Activated CD8-positive, alpha-beta memory T cell treated with anti-CD3 and anti-CD28 coated beads, Interleukin-2, amount 10 ng/mL, durations not matched to agents 7 days and 5 days (primary cell): Measurements from ENCODE around the gene MFAP3L. TPM values are rescaled to one million over a fixed set of nuclear protein-coding genes. Genes with fewer than 3 reads are reported as not detected.
"Not testable (repeated sequence)": the region's sequence is repeated elsewhere in the genome, so short reads cannot be mapped to it uniquely, and the experiment has no call there.

Source experiments
- ATAC-seq: fragments of 150-1000 bp; cut with Tn5 transposase; one replicate; pipeline ENCODE4 v1.10.0; 2021; ENCODE audit warnings: moderate library complexity
- CTCF ChIA-PET: fragments of 350-600 bp; sonication (Branson Sonifier 250); formaldehyde crosslinking; loops from one replicate; lab custom pipeline; 2021; ENCODE audit warnings: antibody characterized with exemption; lab: Charles Lee
- DNase-seq: peaks from one replicate; pipeline ENCODE4 v3.0.0-alpha.2; 2020
- H3K27ac Mint-ChIP-seq: one replicate; pipeline ENCODE4 v1.8.0; 2021; ENCODE audit warnings: mild to moderate bottlenecking, mixed read lengths
- H3K27me3 Mint-ChIP-seq: one replicate; pipeline ENCODE4 v1.8.0; 2021; ENCODE audit warnings: mixed read lengths
- H3K36me3 Mint-ChIP-seq: one replicate; pipeline ENCODE4 v1.8.0; 2021; ENCODE audit warnings: mild to moderate bottlenecking, mixed read lengths
- H3K4me1 Mint-ChIP-seq: one replicate; pipeline ENCODE4 v1.8.0; 2021; ENCODE audit warnings: mixed read lengths
- H3K4me3 Mint-ChIP-seq: one replicate; pipeline ENCODE4 v1.8.0; 2021; ENCODE audit warnings: mild to moderate bottlenecking, moderate library complexity, mixed read lengths
- H3K9me3 Mint-ChIP-seq: one replicate; pipeline ENCODE4 v1.8.0; 2022; ENCODE audit warnings: low read depth, mixed read lengths
- total RNA-seq, 2 experiments: library from RNA; stranded (reverse); gene quantifications; one replicate each; pipeline ENCODE4 v1.2.3, GENCODE V29; 2021

Gene MFAP3L
- under 1 TPM; 0.06 to 0.59 TPM for total RNA-seq

GRCh38 chr4:170026253-170027021 lies at the start of gene MFAP3L:
Gene MFAP3L, minus strand, starts transcription at chr4:170026395. Its CDS starts 20,518 bp downstream, at chr4:170005877.
- DNase-seq (peak; percentile 82), ATAC-seq (peak; percentile 88)
- Mint-ChIP-seq H3K27ac (peak within 1 kb of the TSS; percentile 70), H3K27me3 (peaks cover 60% of the 10 kb centered on the region), H3K4me3 (peak within 1 kb of the TSS; percentile 83), H3K4me1 (peaks cover 10% of the 10 kb centered on the region), H3K36me3 (peaks cover 2% of the 10 kb centered on the region), H3K9me3 (no peaks in the 10 kb centered on the region)
- CTCF ChIA-PET: interaction anchor here (1.1 to 1.8 kb wide), 4 partner anchors 67 to 616 kb away, joined by 3 to 8 read pairs (median 4); partner anchors contain the start of gene NEK1

- H3K36me3 Mint-ChIP-seq: no peaks in the 10 kb centered on the region
- CTCF ChIA-PET: no interaction called here
- no peak for ATAC-seq
These were observed 45.0 kb upstream of the MFAP3L start for GRCh38 chr4:170071196-170071595.

GRCh38 chr4:170068438-170069128 lies 42.4 kb upstream of the MFAP3L start:
- CTCF ChIA-PET: no interaction called here
- Mint-ChIP-seq H3K4me1 (no peaks in the 10 kb centered on the region), H3K36me3 (no peaks in the 10 kb centered on the region), H3K27me3 (peaks cover 8% of the 10 kb centered on the region), H3K4me3 (no peak overlapping the region), H3K27ac (no peak overlapping the region), H3K9me3 (no peaks in the 10 kb centered on the region)
- ATAC-seq (no peak), DNase-seq (no peak)

More at GRCh38 chr4:170071196-170071595, 45.0 kb upstream of the MFAP3L start:
- Mint-ChIP-seq H3K27me3 (no peaks in the 10 kb centered on the region), H3K4me1 (no peaks in the 10 kb centered on the region), H3K9me3 (no peaks in the 10 kb centered on the region), H3K27ac (no peak overlapping the region), H3K4me3 (no peak overlapping the region)
- no peak for DNase-seq

- Mint-ChIP-seq H3K36me3 (no peaks in the 10 kb centered on the region), H3K27me3 (peaks cover 12% of the 10 kb centered on the region), H3K4me3 (no peak overlapping the region), H3K4me1 (no peaks in the 10 kb centered on the region), H3K9me3 (no peaks in the 10 kb centered on the region), H3K27ac (no peak overlapping the region)
- ATAC-seq (no peak), DNase-seq (no peak)
- CTCF ChIA-PET: no interaction called here
These were observed 33.2 kb upstream of the MFAP3L start for GRCh38 chr4:170059421-170059820.

- peaks cover 10% of the 10 kb centered on the region for H3K27me3 Mint-ChIP-seq
- H3K36me3 Mint-ChIP-seq: no peaks in the 10 kb centered on the region
- DNase-seq (no peak), ATAC-seq (no peak)
- no peaks in the 10 kb centered on the region for H3K9me3 Mint-ChIP-seq
- no peaks in the 10 kb centered on the region for H3K4me1 Mint-ChIP-seq
- CTCF ChIA-PET: interaction anchor here (1.6 kb wide), 1 partner anchor 11 kb away, joined by 4 read pairs; no protein-coding TSS in a partner anchor
- H3K27ac Mint-ChIP-seq: no peak overlapping the region
- no peak overlapping the region for H3K4me3 Mint-ChIP-seq
These were observed 32.6 kb upstream of the MFAP3L start for GRCh38 chr4:170058826-170059225.

GRCh38 chr4:170057866-170058265 lies 31.7 kb upstream of the MFAP3L start:
- peaks cover 7% of the 10 kb centered on the region for H3K27me3 Mint-ChIP-seq
- CTCF ChIA-PET: interaction anchor here (1.6 kb wide), 1 partner anchor 10 kb away, joined by 4 read pairs; no protein-coding TSS in a partner anchor

GRCh38 chr4:170052919-170053318 lies 26.7 kb upstream of the MFAP3L start:
- CTCF ChIA-PET: no interaction called here
- no peaks in the 10 kb centered on the region for H3K4me1 Mint-ChIP-seq
- no peak overlapping the region for H3K27ac Mint-ChIP-seq
- ATAC-seq: no peak
- no peaks in the 10 kb centered on the region for H3K9me3 Mint-ChIP-seq
- H3K27me3 Mint-ChIP-seq: peaks cover 3% of the 10 kb centered on the region
- H3K36me3 Mint-ChIP-seq: no peaks in the 10 kb centered on the region
- DNase-seq: no peak
- no peak overlapping the region for H3K4me3 Mint-ChIP-seq

More at GRCh38 chr4:170057866-170058265, 31.7 kb upstream of the MFAP3L start:
- H3K36me3 Mint-ChIP-seq: no peaks in the 10 kb centered on the region
- ATAC-seq: no peak
- no peaks in the 10 kb centered on the region for H3K4me1 Mint-ChIP-seq
- no peak for DNase-seq
- H3K9me3 Mint-ChIP-seq: no peaks in the 10 kb centered on the region
- no peak overlapping the region for H3K27ac Mint-ChIP-seq
- H3K4me3 Mint-ChIP-seq: no peak overlapping the region

GRCh38 chr4:170051402-170051801 lies 25.2 kb upstream of the MFAP3L start:
- H3K9me3 Mint-ChIP-seq: no peaks in the 10 kb centered on the region
- H3K4me3 Mint-ChIP-seq: no peak overlapping the region
- H3K36me3 Mint-ChIP-seq: no peaks in the 10 kb centered on the region
- DNase-seq (no peak), ATAC-seq (no peak)
- H3K27ac Mint-ChIP-seq: no peak overlapping the region
- peaks cover 3% of the 10 kb centered on the region for H3K27me3 Mint-ChIP-seq
- CTCF ChIA-PET: no interaction called here
- H3K4me1 Mint-ChIP-seq: no peaks in the 10 kb centered on the region

- Mint-ChIP-seq H3K27ac (no peak overlapping the region), H3K9me3 (no peaks in the 10 kb centered on the region), H3K27me3 (peaks cover 3% of the 10 kb centered on the region), H3K36me3 (no peaks in the 10 kb centered on the region), H3K4me1 (no peaks in the 10 kb centered on the region), H3K4me3 (no peak overlapping the region)
- ATAC-seq: no peak
- DNase-seq: no peak
- CTCF ChIA-PET: interaction anchor here (1.2 kb wide), 1 partner anchor 240 kb away, joined by 3 read pairs; no protein-coding TSS in a partner anchor
These were observed 23.6 kb upstream of the MFAP3L start for GRCh38 chr4:170049766-170050165.

GRCh38 chr4:170047771-170048354 lies 21.7 kb upstream of the MFAP3L start:
- no peak overlapping the region for H3K27ac Mint-ChIP-seq
- ATAC-seq (no peak), DNase-seq (peak; percentile 63)
- H3K36me3 Mint-ChIP-seq: no peaks in the 10 kb centered on the region
- no peaks in the 10 kb centered on the region for H3K9me3 Mint-ChIP-seq
- CTCF ChIA-PET: interaction anchor here (0.6 to 2.0 kb wide), 6 partner anchors 8 to 435 kb away, joined by 3 to 19 read pairs (median 4); partner anchors contain the start of gene NEK1
- no peak overlapping the region for H3K4me3 Mint-ChIP-seq
- no peaks in the 10 kb centered on the region for H3K4me1 Mint-ChIP-seq
- H3K27me3 Mint-ChIP-seq: peaks cover 6% of the 10 kb centered on the region

GRCh38 chr4:170046156-170046555 lies 20.0 kb upstream of the MFAP3L start:
- not testable (repeated sequence) for H3K27ac Mint-ChIP-seq, H3K36me3 Mint-ChIP-seq, H3K9me3 Mint-ChIP-seq, DNase-seq, H3K4me1 Mint-ChIP-seq, ATAC-seq, H3K4me3 Mint-ChIP-seq, H3K27me3 Mint-ChIP-seq
- CTCF ChIA-PET: interaction anchor here (0.9 kb wide), 1 partner anchor 236 kb away, joined by 3 read pairs; no protein-coding TSS in a partner anchor

- no peaks in the 10 kb centered on the region for H3K36me3 Mint-ChIP-seq
- H3K4me3 Mint-ChIP-seq: no peak overlapping the region
- CTCF ChIA-PET: interaction anchor here (1.7 kb wide), 1 partner anchor 230 kb away, joined by 6 read pairs; no protein-coding TSS in a partner anchor
- H3K9me3 Mint-ChIP-seq: no peaks in the 10 kb centered on the region
- no peaks in the 10 kb centered on the region for H3K4me1 Mint-ChIP-seq
- DNase-seq (no peak), ATAC-seq (no peak)
- H3K27me3 Mint-ChIP-seq: peaks cover 3% of the 10 kb centered on the region
- H3K27ac Mint-ChIP-seq: no peak overlapping the region
These were observed 14.0 kb upstream of the MFAP3L start for GRCh38 chr4:170040031-170040680.

- Mint-ChIP-seq H3K27ac (no peak overlapping the region), H3K4me1 (no peaks in the 10 kb centered on the region), H3K9me3 (no peaks in the 10 kb centered on the region), H3K4me3 (no peak overlapping the region), H3K27me3 (peaks cover 3% of the 10 kb centered on the region), H3K36me3 (no peaks in the 10 kb centered on the region)
- no peak for ATAC-seq
- CTCF ChIA-PET: no interaction called here
- DNase-seq: no peak
These were observed 12.6 kb upstream of the MFAP3L start for GRCh38 chr4:170038769-170039168.
